Epidermal melanocyte (primary cell): ENCODE measurements around the gene CD1B.
"Not testable (repeated sequence)": the region's sequence is repeated elsewhere in the genome, so short reads cannot be mapped to it uniquely, and the experiment has no call there.

Experiments used
- DNase-seq: peaks from one replicate; pipeline ENCODE4 v3.0.0; 2011; ENCODE audit warnings: low spot score; ENCODE audit not compliant: insufficient read length

The CD1B gene

DNA sequence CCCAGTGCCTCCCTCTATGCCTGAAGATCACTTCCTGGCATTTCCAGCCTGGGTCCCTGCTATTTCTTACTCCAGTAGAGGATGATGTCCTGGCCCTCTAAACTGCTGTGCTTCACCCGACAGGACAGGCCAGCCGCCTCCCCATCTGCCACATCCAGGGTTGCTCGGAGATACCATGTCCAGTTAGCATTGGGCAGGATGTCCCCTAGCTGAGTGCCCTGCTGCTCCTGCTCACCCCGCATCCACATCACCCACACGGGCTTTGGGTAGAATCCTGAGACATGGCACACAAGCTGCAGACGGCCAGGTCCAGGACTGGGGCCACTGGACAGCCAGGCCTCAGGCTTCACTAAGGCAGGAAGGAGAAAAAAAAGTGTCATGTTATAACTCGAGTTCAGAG, 2.0 kb downstream of the CD1B start:
- DNase-seq, result no peak

DNA sequence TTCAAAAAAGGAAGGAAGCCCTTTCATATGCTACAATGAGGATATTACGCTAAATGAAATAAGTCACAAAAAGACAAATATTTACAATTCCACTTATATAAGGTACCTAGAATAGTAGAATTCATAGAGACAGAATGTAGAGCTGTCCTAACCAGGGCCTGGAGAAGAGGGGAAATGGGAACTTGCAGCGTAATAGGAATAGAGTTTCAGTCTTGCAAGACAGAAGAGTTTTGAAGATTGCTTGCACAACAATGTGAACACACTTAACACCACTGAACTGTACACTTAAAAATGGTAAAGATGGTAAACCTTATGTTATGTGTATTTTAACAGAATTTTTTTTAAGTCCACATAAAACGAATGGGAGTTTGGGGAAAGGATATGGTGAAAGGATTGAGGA, 2.9 kb downstream of the CD1B start:
- DNase-seq, result no peak

DNA sequence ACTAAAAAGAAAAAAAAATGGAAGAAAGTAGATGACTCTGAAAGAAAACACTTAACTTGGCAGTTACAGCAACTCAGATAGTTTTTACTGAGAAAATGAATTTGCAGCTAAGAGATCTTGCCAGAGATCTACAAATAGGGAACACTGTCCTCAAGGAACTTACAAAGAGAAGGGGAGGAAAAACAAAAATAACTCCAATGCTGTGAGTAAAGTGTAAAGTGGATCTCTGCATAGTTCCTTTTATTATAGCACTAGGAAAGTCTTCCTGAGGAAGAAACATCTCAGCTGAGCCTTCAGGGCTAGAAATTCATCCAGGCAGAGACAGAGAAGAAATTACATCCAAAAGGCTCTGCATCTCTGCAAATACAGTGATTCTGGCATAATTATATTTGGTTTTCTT, 3.9 kb downstream of the CD1B start:
- DNase-seq, result no peak

DNA sequence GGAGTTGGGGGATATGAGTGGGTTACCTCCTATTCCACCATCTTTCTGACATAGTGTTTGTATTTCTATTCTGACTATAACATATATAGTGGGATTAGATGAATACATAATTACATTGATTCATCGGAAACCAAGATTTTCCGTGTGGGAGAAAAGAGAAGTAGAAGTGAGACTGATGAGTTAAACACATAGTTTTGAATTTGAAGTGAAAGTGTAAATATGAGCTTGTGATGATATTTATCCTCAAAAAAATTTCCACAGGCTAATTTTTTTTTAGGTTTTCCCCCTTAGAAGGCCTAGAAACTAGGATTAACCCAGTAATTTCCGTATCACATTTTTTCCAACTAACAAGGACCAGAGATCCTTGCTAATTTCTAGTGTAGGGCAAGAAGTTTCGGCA, 6.9 kb downstream of the CD1B start:
- no peak for DNase-seq

DNA sequence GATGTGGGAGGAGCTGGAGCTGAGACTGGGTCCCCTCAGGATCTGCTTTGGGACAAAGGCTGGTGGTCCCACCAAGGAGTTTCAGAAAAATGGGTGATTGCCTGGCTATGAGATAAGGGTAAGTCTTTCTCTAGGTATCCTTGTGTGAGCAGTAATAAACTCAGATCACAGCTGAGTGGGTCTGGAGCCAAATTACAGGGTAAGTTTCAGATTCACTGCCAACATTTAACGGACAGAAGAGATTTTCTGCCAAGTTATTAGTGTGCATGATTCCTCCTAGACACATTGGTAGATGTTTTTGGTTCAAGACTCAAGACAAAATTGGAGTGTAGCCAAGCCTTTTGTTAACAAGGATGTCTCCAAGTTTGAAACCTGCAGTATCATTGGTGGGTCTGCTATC, 7.5 kb downstream of the CD1B start:
- DNase-seq, result no peak

DNA sequence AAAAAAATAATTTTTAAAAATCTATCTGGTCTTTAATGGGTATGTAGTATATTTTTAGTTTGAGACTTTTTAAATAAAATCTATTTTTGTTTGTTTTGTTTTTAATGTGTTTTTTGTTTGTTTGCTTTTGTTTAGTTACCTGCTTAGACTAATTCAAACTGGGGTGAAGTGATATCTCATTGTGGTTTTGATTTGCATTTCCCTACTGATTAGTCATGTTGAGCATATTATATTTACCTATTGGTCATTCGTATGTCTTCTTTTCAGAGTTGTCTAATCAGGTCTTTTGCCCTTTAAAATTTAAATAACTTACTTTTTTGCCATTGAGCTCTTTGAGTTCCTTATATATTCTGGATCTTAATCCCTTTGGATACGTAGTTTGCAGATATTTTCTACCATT, 20.3 kb downstream of the CD1B start:
- DNase-seq, result no peak

DNA sequence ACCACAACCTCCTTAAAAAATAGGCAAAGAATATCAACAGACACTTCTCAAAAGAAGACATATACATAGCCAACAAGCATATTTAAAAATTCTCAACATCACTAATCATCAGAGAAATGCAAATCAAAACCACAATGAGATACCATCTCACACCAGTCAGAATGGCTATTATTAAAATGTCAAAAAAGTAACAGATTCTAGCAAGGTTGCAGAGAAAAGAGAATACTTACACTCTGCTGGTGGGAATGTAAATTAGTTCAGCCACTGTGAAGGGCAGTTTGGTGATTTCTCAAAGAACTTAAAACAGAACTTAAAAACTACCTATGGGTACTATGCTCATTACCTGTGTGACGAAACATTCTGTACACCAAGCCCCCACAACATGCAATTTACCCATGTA, 20.7 kb downstream of the CD1B start:
- DNase-seq, result no peak

DNA sequence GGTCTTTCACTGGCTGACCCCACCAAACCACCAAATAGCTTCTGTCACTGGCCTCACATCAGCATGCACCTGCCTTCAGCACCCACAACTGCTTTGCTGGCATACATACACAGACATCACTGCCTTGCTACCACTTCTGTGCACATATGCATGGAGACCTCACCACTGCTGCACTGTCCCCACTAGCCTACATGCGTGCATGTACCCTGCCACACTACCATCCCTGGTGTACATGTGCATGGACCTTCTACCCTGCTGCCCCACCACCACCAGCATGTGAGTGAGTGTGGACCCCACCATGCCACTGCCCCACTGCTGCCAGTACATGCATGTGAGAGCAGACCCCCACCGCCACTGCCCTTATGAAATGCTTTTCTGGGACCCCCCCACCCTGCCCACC, 35.5 kb downstream of the CD1B start:
- DNase-seq, result no peak

DNA sequence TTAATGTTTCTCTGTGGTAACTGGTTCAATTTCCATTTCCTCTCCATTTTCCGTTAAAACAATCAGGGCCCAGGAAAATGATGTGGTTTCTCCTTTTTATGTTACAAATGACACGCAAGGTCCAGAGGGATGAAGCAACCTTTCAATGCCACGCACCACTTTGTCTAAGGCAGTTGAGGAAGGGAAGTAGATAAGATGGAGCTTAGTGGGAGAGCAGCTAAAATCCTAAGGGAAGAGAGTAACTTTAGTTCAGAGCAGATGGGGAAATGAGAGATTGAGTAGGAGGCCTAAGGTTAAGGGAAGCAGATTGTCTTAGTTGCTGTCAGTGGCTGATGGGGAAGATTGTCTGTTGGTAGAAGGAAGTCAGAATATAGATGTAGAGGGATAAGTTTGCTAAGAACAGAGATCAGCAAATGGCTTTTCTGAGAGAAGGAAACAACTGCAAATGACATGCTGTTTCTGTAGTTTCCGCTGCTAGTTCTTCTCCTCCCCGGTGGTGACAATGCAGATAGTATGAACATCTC, 40.9 kb downstream of the CD1B start:
- DNase-seq, result no peak

DNA sequence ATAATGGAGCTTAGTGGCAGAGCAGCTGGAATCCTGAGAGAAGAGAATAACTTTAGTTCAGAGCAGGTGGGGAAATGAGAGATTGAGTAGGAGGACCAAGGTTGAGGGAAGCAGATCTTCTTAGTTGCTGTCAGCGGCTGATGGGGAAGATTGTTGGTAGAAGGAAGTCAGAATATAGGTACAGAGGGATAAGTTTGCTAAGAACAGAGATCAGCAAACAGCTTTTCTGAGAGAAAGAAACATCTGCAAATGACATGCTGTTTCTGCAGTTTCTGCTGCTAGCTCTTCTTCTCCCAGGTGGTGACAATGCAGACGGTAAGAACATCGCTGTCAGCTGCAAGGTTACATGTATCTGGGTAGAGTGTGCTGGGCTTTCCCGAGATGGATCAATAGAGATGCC, 41.5 kb downstream of the CD1B start, which contains the start of gene CD1C:
Gene CD1C, plus strand, starts transcription at position 113 of the 400 bp plus-strand sequence. Its CDS starts 142 bp downstream, at position 255.
- no peak for DNase-seq

DNA sequence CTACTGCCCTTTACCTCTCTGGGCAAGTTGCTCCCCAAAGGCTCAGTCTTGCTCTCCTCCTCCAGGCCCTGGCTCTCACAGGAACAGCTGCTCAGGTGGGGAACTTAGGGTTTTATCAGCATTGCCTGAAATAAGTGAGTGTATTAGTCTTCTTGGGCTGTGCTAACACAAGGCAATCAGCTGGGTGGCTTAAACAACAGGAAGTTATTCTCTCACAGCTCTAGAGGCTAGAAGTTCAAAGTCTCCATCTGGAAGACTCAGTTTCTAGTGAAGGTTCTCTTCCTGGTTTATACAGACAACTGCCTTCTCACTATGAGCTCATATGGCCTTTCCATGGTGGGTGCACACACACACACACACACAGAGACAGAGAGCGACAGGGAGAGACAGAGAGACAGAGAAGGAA, 44.4 kb downstream of the CD1B start:
- no peak for DNase-seq

DNA sequence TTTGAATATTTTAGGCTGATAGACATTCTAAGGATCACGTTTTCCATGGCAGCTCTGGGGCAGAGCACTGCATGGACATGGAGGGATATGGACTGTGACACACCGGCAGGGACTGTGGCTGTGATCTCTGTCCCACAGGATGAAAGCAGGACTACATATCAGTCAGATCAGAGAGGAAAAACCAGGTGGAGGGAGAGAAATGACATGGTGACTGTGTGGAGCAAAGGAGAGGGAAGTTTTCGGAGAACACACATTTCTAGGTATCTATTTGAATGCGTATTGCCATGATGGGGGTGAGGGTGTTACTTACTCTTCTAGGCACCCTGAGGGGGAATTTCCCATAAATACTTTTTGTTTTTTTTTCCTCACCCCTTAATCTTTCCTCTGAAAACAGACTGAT, 44.8 kb downstream of the CD1B start:
- DNase-seq, result no peak

DNA sequence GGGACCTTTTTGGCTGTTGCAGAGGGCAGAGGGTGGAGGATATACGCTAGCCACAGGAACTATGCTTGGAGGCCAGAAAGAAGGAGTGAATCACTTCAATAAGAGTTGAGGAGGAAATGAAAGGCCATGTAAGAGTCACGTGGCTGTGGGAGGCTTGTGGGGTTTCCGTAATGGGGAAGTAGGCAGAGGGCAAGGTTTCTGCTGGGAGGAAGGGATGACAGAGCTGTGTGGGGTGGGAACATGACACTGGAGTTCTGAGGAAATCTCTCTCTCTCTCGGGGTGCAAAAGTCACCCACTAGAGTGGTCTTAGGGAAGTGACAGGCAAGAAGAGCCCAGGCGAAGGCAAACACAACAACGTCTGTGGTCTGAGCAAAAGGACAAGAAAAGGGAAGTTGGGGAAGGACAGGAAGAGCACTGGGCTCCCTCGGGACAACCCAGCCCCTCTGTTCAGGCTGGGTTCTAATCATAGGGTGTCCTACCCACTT, 45.5 kb downstream of the CD1B start:
- DNase-seq, result no peak

DNA sequence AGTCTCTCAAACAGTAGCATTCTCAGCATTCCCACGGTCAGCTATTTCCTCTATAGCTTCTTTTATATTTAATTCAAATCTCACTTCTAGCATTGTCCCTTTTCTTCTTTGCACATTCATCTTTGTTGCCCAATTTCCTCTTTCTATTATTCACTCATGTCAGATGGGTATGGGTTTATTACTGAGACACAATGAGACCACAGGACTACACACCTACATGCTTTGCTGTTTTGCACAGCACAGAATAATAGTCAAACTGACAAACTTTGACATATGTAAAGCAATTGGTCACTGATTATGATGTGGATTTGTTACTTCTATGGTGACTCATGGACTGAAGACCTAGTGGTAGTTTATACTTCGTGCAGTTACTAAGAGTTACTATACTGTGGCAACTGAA, 47.4 kb downstream of the CD1B start:
- no peak for DNase-seq

DNA sequence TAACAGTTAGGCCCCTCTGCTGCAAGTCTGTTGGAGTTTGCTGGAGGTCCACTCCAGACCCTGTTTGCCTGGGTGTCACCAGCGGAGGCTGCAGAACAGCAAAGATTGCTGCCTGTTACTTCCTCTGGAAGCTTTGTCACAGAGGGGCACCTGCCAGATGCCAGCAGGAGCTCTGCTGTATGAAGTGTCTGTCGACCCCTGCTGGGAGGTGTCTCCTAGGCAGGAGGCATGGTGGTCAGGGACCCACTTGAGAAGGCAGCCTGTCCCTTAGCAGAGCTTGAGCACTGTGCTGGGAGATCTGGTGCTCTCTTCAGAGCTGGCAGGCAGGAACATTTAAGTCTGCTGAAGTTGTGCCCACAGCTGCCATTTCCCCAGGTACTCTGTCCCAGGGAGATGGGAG, 48.9 kb downstream of the CD1B start:
- DNase-seq, result not testable (repeated sequence)
